Dermis blood vessel endothelial cell (primary cell): ENCODE measurements around the gene KRTAP1-1. TPM values are rescaled to one million over a fixed set of nuclear protein-coding genes. Genes with fewer than 3 reads are reported as not detected.
"Not testable (repeated sequence)": the region's sequence is repeated elsewhere in the genome, so short reads cannot be mapped to it uniquely, and the experiment has no call there.

Experiments
- DNase-seq: peaks from one replicate; pipeline ENCODE4 v3.0.0; 2010
- total RNA-seq: library from RNA; depleted of rRNA; stranded (reverse); fragments of >200 nt; gene quantifications from 2 replicates; pipeline ENCODE4 v1.2.3, GENCODE V29; 2014

The KRTAP1-1 gene
- total RNA-seq, 1 donor from 2014 or later = not detected

DNA sequence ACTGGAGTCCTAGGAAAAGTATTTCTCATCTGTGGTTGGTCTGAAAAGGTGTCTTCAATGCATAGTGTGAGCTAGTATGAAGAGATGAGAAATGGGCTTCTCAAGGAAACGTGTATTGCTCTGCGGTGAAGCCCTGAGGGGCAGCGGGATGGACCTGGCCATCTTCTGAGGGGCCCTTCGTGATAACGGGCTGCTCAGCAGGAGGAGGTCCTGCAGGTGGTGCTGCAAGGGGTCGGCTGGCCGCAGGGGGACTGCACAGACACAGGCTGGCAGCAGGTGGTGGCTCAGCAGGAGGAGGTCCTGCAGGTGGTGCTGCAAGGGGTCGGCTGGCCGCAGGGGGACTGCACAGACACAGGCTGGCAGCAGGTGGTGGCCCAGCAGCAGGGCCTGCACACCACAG lies 13.3 kb upstream of the KRTAP1-1 start:
- not testable (repeated sequence) for DNase-seq

DNA sequence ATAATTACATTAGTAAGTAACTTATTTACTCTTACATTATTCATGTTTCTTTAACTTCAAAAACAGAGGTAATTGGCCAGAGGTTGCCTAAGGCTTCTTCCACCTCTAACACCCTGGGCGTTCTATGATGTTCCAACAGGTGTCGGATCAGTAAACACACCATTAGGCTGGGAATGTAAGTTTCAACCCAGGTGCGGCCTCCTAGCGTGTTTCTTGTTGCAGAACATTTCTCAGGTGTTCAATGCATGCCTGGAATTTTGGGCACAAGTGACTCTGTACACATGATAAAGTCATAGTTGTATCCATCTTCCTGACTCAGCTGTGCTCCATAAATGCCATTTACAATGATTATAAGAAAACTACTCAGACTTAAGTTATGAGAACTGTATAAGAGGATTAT lies 12.8 kb upstream of the KRTAP1-1 start:
- no peak for DNase-seq

DNA sequence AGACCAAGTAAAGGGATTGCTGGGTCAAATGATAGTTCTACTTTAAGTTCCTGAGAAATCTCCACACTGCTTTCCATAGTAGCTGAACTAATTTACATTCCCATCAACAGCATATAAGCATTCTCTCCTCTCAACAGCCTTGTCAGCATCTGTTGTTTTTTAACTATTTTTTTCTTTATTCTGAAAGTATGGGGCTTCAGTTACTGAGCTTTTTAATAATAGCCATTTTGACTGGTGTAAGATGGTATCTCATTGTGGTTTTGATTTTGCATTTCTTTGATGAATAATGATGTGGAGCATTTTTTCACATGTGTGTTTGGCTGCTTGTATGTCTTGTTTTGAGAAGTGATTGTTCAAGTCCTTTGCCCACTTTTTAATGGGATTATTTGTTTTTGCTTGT lies 11.3 kb upstream of the KRTAP1-1 start:
- no peak for DNase-seq

DNA sequence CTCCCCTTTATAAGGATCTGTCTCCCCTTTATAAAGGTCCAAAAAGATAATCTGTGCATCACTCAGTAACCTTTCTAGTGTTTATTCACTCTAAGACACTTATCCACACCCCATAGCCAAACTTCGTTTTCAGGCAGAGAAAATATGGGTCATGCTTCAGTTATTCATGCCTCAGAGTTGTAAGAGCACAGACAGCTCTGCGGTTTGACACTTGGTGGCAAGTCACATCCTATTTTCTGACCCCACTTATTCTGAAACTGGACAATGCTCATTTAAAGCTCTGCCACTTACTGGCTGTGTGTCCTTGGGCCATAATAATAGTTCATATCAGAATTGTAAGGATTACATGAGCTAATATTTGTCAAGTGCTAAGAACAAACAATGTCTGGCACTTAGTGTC lies 7.9 kb upstream of the KRTAP1-1 start:
- peak; percentile 5 for DNase-seq

DNA sequence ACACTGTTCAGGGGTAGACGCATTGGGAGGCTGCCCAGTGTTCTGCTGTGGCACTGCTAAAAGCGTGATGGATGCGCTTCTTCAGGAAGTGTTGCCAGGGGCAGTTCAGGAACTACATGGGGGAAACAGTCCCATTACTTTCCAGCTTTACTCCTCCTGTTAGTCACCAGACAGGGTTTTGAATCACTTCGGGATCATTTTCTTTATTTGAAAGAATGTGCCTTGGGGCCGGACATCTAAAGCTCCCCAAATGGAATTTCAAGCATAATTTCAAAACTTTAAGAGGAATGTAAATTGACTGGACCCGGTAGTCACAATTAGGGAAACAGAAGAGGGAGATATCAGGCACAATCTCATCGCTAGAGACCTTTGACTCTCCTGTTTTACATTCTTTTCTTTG lies 7.2 kb upstream of the KRTAP1-1 start:
- DNase-seq = no peak

DNA sequence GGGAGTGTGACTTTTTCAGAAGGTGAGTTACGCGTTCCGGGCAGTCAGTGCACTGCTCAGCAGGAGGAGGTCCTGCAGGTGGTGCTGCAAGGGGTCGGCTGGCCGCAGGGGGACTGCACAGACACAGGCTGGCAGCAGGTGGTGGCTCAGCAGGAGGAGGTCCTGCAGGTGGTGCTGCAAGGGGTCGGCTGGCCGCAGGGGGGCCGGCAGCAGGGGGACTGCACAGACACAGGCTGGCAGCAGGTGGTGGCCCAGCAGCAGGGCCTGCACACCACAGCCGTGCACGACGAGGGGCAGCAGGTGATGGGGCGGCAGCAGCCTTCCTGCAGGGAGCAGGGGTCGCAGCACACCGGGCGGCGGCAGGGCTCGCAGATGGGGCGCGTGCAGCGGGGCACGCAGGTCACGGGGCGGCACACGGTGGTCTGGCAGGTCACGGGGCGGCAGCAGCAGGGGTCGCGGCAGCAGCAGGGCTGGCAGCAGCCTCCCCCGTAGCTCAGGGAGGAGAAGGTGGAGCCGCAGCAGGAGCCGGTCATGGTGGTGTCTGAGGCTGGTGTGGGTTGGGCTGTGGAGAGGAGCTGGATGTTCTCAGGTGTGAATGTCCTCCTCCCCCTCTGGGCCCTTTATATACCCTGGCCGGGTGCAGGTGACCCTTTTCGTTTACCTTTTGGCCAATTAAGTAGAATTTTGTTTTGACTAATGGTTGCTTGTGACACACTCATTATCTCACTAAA lies 5.7 kb upstream of the KRTAP1-1 start, which contains the start of gene KRTAP2-1:
TSS of gene KRTAP2-1 (minus strand) at position 582 of the 731 bp plus-strand sequence. CDS start at position 533, 49 bp downstream.
- not testable (repeated sequence) for DNase-seq

DNA sequence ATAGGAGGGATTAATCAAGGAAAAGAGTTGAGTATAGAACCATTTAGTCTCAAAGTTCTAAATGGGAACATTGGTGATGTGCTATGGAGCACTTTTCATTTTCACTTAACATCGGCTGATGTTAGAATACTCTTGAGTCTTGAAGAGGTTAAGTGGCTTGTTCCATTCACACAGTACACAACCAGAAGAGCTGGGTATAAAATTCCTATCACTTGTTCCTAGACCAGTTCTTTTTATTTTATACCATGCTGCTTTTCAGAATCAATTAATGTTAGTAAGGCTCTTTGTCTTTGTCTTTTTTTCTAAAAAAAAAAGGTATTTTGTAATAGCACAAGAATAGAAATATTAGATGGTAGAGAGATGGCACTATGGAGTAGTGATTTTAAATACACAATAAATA lies 1.7 kb upstream of the KRTAP1-1 start:
- DNase-seq = no peak

DNA sequence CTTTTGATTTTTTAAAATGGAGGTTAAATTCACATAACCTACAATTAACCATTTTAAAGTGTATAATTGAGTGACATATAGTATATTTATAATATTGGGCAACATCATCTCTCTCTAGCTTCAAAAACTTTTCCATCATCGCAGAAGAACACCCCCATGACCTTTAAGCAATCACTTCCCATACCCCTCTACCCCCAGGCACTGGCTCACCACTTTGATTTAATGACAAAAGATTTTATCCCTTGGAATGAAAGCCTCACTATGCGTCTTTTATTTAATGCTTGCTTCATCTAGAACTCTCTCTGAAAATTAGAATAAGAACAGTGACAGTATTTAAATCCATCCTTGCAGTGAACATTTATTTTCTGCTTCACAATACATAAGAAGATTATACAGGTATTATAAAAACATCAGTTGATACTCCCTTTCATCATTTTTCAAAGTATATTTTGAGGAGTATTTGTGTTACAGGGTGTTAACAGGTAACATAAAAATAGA lies 3.3 kb downstream of the KRTAP1-1 start:
- DNase-seq = no peak

DNA sequence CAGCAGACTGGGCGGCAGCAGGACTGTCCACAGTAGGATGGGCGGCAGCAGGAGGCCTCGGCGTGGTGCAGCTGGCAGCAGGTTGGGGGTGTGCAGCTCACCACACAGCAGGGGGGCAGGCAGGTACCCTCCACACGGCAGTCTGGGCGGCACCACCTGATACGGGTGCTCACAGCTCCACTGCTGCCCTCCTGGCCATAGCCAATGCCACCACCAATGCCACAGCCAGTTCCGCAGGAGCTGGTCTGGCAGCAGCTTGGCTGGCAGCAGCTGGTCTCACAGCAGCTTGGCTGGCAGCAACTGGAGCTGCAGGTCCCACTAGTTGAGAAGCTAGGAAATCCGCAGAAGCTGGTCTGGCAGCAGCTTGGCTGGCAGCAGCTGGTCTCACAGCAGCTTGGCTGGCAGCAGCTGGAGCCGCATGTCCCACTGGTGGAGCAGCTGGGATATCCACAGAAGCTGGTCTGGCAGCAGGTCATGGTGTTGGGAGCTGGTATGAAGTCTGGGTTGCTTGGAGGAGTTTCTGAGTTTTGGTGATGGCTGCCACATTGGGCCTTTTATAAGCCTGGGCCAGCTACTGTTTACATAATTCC lies 6.8 kb downstream of the KRTAP1-1 start, which contains the start of gene KRTAP1-3:
TSS of gene KRTAP1-3 (minus strand) at position 529 of the 590 bp plus-strand sequence. CDS start at position 476, 53 bp downstream.
- not testable (repeated sequence) for DNase-seq

DNA sequence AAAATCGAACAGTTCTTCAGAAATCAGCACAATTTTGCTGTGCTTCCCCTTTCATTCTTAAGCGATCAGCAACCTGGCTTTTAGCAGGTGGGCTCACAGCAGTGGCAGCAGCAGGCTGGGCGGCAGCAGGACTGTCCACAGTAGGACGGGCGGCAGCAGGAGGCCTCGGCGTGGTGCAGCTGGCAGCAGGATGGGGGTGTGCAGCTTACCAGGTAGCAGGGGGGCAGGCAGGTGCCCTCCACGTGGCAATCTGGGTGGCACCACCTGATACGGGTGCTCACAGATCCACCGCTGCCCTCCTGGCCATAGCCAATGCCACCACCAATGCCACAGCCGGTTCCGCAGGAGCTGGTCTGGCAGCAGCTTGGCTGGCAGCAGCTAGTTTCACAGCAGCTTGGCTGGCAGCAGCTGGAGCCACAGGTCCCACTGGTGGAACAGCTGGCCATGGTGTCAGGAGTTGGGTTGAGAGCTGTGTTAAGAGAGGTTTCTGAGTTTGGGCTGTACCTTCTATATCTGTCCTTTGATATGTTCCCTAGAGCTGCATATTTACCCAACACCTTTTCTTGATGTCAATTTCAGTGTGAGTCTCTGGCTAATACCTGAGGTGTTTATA lies 11.5 kb downstream of the KRTAP1-1 start, which contains the start of gene KRTAP1-4:
TSS of gene KRTAP1-4 (minus strand) at position 563 of the 613 bp plus-strand sequence. CDS start at position 446, 117 bp downstream.
- no peak for DNase-seq

DNA sequence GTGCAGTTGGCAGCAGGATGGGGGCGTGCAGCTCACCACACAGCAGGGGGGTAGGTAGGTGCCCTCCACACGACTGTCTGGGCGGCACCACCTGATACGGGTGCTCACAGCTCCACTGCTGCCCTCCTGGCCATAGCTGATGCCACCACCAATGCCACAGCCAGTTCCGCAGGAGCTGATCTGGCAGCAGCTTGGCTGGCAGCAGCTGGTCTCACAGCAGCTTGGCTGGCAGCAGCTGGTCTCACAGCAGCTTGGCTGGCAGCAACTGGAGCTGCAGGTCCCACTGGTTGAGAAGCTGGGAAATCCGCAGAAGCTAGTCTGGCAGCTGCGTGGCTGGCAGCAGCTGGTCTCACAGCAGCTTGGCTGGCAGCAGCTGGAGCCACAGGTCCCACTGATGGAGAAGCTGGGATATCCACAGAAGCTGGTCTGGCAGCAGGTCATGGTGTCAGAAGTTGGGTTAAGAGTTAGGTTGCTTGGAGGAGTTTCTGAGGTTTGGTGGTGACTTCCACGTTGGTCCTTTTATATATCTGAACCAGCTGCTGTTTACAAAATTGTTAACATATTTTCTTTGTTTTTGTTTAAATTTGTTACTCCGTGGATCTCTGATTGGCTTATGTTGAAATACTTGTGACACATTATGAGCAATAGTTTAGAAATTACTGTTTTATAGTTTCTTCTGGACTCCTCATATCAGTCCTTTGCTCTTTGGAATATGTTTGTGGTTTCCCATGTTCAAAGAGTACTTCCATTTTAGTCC lies 14.4 kb downstream of the KRTAP1-1 start, which contains the start of gene KRTAP1-5:
TSS of gene KRTAP1-5 (minus strand) at position 494 of the 757 bp plus-strand sequence. CDS start at position 441, 53 bp downstream.
- no peak for DNase-seq

DNA sequence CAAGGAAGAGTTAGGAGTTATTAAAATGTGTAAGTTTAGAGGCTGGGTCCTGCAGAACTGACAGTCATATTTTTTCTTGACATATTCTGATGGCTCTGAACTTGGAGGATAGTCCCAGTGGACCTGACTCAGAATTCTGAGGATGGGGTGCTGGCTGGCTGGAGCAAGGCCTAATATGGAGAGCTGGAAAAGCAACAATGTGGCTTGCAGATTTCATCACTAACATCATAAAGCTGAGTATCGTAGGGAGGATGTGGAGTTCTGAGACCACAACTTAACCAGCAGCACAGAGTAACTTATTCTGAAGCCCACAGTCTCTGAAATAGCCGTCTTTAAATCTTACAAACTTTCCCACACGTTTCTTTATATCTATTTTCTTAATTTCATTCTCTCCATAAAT lies 16.6 kb downstream of the KRTAP1-1 start:
- DNase-seq = no peak

DNA sequence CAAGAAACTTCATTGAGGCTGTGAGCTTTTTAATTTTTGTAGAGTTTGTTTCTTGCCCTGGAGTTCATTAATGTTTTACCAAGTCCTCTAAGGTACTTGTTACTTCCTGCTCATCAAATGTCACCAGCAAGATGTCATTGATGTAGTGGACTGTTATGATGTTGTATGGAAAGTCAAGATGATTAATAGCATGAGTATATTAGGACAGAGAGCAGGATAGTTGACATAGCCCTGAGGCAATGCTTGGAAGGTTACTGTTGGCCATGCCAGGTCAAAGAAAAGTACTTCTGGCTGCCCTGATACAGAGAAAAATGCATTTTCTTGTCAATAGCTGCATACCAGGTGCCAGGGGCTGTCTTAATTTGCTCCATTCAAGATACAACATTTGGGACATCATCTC lies 20.9 kb downstream of the KRTAP1-1 start:
- DNase-seq = no peak

DNA sequence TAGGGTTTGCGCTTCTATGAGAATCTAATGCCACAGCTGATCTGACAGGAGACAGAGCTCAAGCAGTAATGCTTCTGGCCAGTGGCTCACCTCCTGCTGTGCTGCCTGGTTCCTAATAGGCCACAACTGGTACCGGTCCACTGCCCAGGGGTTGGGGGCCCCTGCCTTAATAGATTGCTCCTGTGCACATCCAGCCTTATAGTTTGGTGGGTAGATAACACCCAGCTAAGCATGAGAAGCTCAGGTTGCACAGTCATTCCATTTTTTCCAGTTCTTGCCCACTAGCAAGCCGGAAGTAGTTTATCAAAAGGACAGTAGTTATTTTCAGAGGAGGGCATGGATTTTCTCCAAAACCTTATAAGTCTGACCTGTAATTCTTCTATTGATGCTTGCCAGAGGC lies 21.8 kb downstream of the KRTAP1-1 start:
- no peak for DNase-seq

DNA sequence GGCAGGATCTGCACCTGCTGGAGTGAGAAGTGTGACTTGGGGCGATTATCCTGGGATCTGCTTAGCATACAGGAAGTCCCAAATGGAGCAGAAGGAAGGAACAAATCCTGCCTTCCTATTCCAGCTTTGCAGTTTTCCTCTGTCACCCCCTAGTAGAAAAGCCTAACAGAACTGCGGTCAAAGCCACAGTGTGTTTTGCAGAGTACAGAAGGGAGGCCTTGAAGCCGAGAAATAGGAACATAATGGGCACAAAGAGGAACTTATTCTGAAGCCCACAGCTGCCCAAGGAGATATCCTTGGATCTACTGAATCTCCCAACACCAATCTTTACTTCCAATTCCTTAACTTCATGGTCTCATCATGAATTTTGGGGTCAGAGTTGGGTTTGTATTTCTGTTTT lies 22.7 kb downstream of the KRTAP1-1 start:
- DNase-seq = no peak

DNA sequence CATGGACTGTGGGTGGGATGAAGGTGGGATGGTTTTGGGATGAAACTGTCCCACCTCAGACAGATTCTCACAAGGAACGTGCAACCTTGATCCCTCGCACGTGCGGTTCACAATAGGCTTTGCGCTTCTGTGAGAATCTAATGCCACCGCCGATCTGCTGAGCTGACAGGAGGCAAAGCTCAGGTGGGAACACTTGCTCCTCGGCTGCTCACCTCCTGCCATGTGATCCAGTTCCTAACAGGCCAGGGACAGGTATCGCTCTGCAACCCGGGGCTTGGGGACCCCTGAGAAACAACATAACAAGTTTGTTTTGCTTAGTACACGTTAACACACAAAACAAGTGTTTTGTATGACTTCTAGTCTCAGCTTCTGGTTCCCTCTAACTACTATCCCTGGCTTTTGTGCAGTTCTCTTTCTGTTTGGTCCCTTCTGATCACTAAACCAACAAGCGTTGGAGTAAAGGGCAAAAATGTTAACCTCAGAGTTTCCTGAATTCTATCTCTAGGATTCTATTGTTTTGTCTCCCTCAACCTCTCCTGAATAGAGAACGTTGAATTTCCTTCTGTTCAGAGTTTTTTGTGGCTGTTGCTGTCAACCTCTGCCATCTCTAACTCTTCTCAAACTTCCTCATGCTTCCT lies 24.6 kb downstream of the KRTAP1-1 start:
- no peak for DNase-seq

DNA sequence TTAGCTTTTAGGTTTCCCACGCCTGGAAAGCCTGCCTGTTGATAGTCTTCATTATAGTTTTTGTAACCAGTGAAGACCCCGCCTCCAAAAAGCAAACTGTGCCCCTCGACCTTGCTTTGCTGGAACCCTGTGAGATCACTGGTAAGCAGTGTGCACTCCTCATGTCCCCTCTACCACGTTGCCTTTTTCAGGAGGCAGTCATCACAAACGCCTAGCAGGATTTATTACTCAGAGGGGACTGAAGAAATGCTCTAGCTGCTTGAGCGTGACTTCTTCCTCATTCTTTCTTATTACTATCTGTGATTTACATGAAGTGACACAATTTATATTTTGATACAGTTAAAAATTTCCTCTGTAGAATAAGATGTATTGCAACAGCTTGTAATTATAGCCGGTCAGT lies 25.8 kb downstream of the KRTAP1-1 start:
- no peak for DNase-seq

DNA sequence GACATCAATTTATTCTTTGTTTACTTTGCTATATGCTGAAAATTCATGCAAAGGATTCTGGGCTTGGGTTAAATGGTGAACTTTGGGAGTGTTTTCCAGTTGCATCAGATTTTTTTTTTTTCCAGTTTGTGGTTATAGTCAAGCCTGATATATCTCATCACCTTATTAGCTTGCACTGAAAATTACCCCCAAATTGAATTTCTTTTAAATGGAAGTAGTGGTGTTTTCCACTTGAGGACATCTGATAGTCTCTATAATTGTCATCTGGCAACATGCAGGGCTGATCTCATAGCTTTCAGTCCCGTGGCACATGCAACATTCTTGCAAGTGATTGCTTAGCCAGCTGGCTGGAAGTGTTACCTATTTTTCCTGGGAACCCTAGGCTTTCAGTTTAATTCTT lies 27.6 kb downstream of the KRTAP1-1 start:
- DNase-seq = no peak

DNA sequence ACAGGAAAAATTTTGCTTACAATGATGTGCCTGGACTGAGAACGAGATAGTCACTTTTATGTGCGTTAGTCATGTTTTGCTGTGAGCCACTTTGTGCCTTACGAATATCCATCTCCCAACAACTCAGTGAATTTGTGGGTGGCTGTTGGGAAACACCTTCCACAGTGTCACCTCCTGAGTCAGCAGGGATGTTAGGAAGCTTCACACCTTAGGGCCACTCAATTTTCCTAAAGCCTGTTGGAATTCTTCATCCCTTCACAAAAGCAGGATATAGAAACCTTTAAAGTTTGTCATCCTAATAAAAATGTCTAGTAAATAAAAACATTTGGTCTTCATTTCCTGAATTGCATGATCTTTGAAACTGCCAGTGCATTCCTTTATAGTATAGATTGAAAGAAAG lies 28.1 kb downstream of the KRTAP1-1 start:
- DNase-seq = no peak

DNA sequence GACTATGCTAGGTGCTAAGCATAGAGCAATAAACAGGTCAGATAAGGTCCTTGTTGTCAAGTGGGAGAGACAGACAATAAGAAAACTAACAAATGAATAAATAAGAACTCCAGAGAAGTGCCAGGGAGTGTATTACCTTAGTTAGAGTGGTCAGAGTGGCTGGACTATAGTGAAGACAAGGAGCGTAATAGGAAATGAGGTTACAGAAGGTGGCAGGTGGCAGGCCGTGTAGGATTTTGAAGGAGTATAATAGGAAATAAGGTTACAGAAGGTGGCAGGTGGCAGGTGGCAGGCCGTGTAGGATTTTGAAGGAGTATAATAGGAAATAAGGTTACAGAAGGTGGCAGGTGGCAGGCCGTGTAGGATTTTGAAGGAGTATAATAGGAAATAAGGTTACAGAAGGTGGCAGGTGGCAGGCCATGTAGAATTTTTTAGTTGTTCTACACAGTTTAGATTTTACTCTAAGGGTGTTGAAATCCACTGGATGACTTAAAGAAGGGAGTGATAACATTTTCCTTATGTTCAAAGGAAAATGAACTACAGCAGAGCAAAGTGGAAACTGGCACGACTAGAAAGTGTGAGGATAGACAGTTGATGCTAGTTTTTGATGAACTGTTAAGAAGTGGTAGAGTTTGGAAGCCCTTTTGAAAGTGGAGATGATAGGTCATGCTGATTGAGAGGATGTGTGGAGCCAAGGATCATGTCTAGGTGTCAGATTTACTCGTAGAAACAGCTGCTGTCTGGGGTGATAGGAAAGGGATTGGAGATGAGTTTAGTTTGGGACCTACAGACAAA lies 28.7 kb downstream of the KRTAP1-1 start:
- DNase-seq = no peak

DNA sequence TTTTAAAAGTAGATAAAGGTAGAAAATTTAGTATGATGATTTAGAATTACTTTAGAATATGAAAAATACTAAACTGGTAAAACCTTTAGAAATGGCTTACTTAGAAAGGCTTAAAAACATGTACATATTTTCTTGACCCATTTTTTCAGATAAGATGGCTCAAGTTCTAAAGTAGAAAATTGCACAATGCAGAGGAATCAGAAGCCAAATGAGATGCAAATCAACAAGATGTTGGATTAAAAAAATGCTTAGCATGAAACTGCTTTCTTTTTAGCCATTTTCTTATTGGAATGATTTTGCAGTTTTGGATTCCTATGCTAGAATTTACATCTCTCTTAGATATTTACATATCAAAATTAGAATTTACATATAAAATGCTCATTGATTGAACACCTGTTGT lies 30.8 kb downstream of the KRTAP1-1 start:
- no peak for DNase-seq
